Measurements from ENCODE around the gene EIF4A3. TPM values are rescaled to one million over a fixed set of nuclear protein-coding genes. Genes with fewer than 3 reads are reported as not detected.

The EIF4A3 gene
- total and polyA plus RNA-seq, 9 donors, result 65.5 to 93.4 (median 79.0) TPM

DNA sequence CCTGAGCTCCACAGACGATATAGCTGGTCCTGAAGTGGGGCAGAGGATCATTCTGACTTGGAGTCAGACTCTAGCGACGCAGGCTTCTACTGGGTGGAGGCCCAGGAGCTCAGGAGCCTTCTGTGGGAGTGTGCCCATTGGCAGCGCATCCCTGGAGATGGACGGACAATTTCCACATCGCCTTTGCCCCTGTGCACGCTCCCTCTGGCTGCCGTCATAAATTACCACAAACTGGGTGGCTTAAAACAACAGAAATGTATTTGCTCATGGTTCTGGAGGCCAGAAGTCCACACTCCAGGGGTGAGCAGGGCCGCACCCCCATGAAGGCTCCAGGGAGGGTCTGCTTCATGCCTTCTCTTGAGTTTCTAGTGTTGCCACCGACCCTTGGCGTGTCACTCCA, 29.8 kb upstream of the EIF4A3 start:
- no peaks in the 10 kb centered on the region for H3K36me3 ChIP-seq (ENCODE audit: control insufficient read depth, insufficient read depth, low read length)
- peaks cover 2% of the 10 kb centered on the region for H3K4me1 ChIP-seq (ENCODE audit: control insufficient read depth, insufficient read depth, low read length)
- no peak overlapping the region for H3K4me3 ChIP-seq (ENCODE audit: low read length)
- WGBS (ENCODE audit: insufficient coverage), result 86% methylated on average over 8 of the region's 11 CpGs
- H3K9me3 ChIP-seq (replicated peaks; ENCODE audit: control insufficient read depth, low read depth, low read length), result no peaks in the 10 kb centered on the region
- H3K27ac ChIP-seq (ENCODE audit: low read length), result no peak overlapping the region
- no peak for DNase-seq
- H3K27me3 ChIP-seq (ENCODE audit: control insufficient read depth, insufficient read depth, low read length), result peaks cover 11% of the 10 kb centered on the region

GRCh38 chr17:80173916-80174315, 27.0 kb upstream of the EIF4A3 start:
- no peaks in the 10 kb centered on the region for H3K36me3 ChIP-seq (ENCODE audit: control insufficient read depth, insufficient read depth, low read length)

GRCh38 chr17:80173126-80173525, 26.2 kb upstream of the EIF4A3 start:
- no peak overlapping the region for H3K4me3 ChIP-seq (ENCODE audit: low read length)
- peaks cover 7% of the 10 kb centered on the region for H3K27me3 ChIP-seq (ENCODE audit: control insufficient read depth, insufficient read depth, low read length)
- H3K27ac ChIP-seq (ENCODE audit: low read length), result no peak overlapping the region
- no CpG with 5 or more reads among the region's 12 CpGs for WGBS (ENCODE audit: insufficient coverage)
- no peaks in the 10 kb centered on the region for H3K36me3 ChIP-seq (ENCODE audit: control insufficient read depth, insufficient read depth, low read length)
- DNase-seq, result no peak
- H3K9me3 ChIP-seq (replicated peaks; ENCODE audit: control insufficient read depth, low read depth, low read length), result no peaks in the 10 kb centered on the region
- no peaks in the 10 kb centered on the region for H3K4me1 ChIP-seq (ENCODE audit: control insufficient read depth, insufficient read depth, low read length)

More at GRCh38 chr17:80173916-80174315, 27.0 kb upstream of the EIF4A3 start:
- H3K4me1 ChIP-seq (ENCODE audit: control insufficient read depth, insufficient read depth, low read length), result peaks cover 2% of the 10 kb centered on the region
- no peak overlapping the region for H3K4me3 ChIP-seq (ENCODE audit: low read length)
- no CpG with 5 or more reads among the region's 6 CpGs for WGBS (ENCODE audit: insufficient coverage)
- no peak for DNase-seq
- H3K9me3 ChIP-seq (replicated peaks; ENCODE audit: control insufficient read depth, low read depth, low read length), result no peaks in the 10 kb centered on the region
- no peak overlapping the region for H3K27ac ChIP-seq (ENCODE audit: low read length)
- H3K27me3 ChIP-seq (ENCODE audit: control insufficient read depth, insufficient read depth, low read length), result peaks cover 7% of the 10 kb centered on the region

DNA sequence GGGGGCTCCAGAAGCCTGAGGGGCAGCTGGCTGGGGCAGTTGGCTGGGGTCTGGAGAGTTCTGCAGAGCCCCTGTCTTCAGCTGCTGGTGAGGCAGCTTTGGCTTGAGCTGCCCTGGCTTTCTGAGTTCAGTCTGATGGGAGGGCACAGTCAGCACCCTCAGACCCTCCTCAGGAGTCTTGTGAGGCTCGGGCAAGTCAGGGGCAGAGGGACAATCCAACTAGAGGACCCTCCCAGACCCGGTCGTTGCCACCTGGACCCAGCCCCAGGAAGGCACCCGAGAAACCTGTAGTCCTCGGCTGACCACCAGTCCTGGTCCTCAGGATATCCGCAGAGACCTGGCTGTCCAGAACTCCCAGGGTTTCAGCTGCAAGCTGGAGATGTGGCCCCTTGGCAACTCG, 24.8 kb upstream of the EIF4A3 start:
- H3K4me1 ChIP-seq (ENCODE audit: control insufficient read depth, insufficient read depth, low read length), result no peaks in the 10 kb centered on the region
- H3K36me3 ChIP-seq (ENCODE audit: control insufficient read depth, insufficient read depth, low read length), result no peaks in the 10 kb centered on the region
- H3K27ac ChIP-seq (ENCODE audit: low read length), result no peak overlapping the region
- H3K4me3 ChIP-seq (ENCODE audit: low read length), result no peak overlapping the region
- H3K9me3 ChIP-seq (replicated peaks; ENCODE audit: control insufficient read depth, low read depth, low read length), result no peaks in the 10 kb centered on the region
- WGBS (ENCODE audit: insufficient coverage), result 93% methylated on average over 7 of the region's 7 CpGs
- DNase-seq, result no peak
- H3K27me3 ChIP-seq (ENCODE audit: control insufficient read depth, insufficient read depth, low read length), result peaks cover 4% of the 10 kb centered on the region

GRCh38 chr17:80169784-80170500, 23.0 kb upstream of the EIF4A3 start, which contains the start of gene CARD14:
CARD14 (plus strand) TSS chr17:80170030; CDS start chr17:80181439, 11,409 bp downstream.
- Histone ChIP-seq H3K36me3 (ENCODE audit: control insufficient read depth, insufficient read depth, low read length) (no peaks in the 10 kb centered on the region), H3K4me3 (ENCODE audit: low read length) (no peak within 1 kb of the TSS), H3K9me3 (replicated peaks; ENCODE audit: control insufficient read depth, low read depth, low read length) (no peaks in the 10 kb centered on the region), H3K27me3 (ENCODE audit: control insufficient read depth, insufficient read depth, low read length) (peaks cover 4% of the 10 kb centered on the region), H3K27ac (ENCODE audit: low read length) (no peak within 1 kb of the TSS), H3K4me1 (ENCODE audit: control insufficient read depth, insufficient read depth, low read length) (no peaks in the 10 kb centered on the region)
- WGBS (ENCODE audit: insufficient coverage), result 69% methylated on average over 18 of the region's 19 CpGs
- DNase-seq, result no peak

DNA sequence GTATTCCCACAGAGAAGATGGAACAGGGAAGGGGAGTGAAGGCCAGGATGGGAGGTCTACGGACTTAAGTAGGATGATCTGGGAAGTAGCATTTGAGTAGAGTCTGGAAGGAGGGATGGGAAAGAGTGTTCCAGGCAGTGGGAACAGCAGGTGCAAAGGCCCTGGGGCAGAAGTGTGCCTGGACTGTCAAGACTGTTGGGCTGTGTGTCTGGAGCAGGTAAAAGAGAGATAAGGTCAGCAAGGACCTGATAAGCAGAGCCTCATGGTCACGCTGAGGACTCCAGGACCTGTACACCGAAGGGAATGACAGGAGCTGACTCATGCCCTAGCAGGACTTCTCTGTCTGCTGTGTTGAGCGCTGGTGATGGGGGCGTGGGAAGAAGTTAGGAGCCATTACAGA, 22.2 kb upstream of the EIF4A3 start:
- no peaks in the 10 kb centered on the region for H3K4me1 ChIP-seq (ENCODE audit: control insufficient read depth, insufficient read depth, low read length)
- no peak overlapping the region for H3K27ac ChIP-seq (ENCODE audit: low read length)
- H3K9me3 ChIP-seq (replicated peaks; ENCODE audit: control insufficient read depth, low read depth, low read length), result no peaks in the 10 kb centered on the region
- DNase-seq, result no peak
- 82% methylated on average over 3 of the region's 5 CpGs for WGBS (ENCODE audit: insufficient coverage)
- peaks cover 4% of the 10 kb centered on the region for H3K27me3 ChIP-seq (ENCODE audit: control insufficient read depth, insufficient read depth, low read length)
- no peak overlapping the region for H3K4me3 ChIP-seq (ENCODE audit: low read length)
- H3K36me3 ChIP-seq (ENCODE audit: control insufficient read depth, insufficient read depth, low read length), result no peaks in the 10 kb centered on the region

GRCh38 chr17:80168371-80168770, 21.4 kb upstream of the EIF4A3 start:
- no peak for DNase-seq
- peaks cover 4% of the 10 kb centered on the region for H3K27me3 ChIP-seq (ENCODE audit: control insufficient read depth, insufficient read depth, low read length)
- no peak overlapping the region for H3K4me3 ChIP-seq (ENCODE audit: low read length)
- no peaks in the 10 kb centered on the region for H3K4me1 ChIP-seq (ENCODE audit: control insufficient read depth, insufficient read depth, low read length)
- no peak overlapping the region for H3K27ac ChIP-seq (ENCODE audit: low read length)
- 75% methylated on average over 3 of the region's 5 CpGs for WGBS (ENCODE audit: insufficient coverage)
- no peaks in the 10 kb centered on the region for H3K9me3 ChIP-seq (replicated peaks; ENCODE audit: control insufficient read depth, low read depth, low read length)
- no peaks in the 10 kb centered on the region for H3K36me3 ChIP-seq (ENCODE audit: control insufficient read depth, insufficient read depth, low read length)

DNA sequence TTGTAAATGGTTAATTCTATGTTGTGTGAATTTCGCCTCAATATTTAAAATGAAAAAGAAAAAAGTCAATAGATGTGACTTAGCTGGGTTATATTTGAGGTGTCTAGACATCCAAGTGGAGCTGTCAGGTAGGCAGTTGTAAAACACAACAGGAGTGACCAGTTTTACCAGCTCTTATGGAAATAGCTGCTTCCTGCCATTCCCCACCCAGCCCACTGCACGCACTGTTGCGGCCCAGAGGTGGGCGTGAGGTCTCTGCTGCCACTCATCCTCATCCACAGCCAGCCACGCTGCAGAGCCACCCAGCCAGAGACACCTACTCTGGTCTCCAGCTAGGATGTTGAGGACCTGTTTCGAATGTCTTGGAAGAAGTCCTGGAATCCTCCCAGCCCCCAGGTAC, 19.5 kb upstream of the EIF4A3 start:
- Histone ChIP-seq H3K4me3 (ENCODE audit: low read length) (no peak overlapping the region), H3K27me3 (ENCODE audit: control insufficient read depth, insufficient read depth, low read length) (peaks cover 4% of the 10 kb centered on the region), H3K4me1 (ENCODE audit: control insufficient read depth, insufficient read depth, low read length) (no peaks in the 10 kb centered on the region), H3K36me3 (ENCODE audit: control insufficient read depth, insufficient read depth, low read length) (no peaks in the 10 kb centered on the region), H3K27ac (ENCODE audit: low read length) (no peak overlapping the region), H3K9me3 (replicated peaks; ENCODE audit: control insufficient read depth, low read depth, low read length) (no peaks in the 10 kb centered on the region)
- 80% methylated on average over 5 of the region's 6 CpGs for WGBS (ENCODE audit: insufficient coverage)
- no peak for DNase-seq

- Histone ChIP-seq H3K4me3 (ENCODE audit: low read length) (no peak overlapping the region), H3K9me3 (replicated peaks; ENCODE audit: control insufficient read depth, low read depth, low read length) (no peaks in the 10 kb centered on the region), H3K4me1 (ENCODE audit: control insufficient read depth, insufficient read depth, low read length) (peaks cover 6% of the 10 kb centered on the region), H3K27me3 (ENCODE audit: control insufficient read depth, insufficient read depth, low read length) (peaks cover 4% of the 10 kb centered on the region), H3K27ac (ENCODE audit: low read length) (no peak overlapping the region), H3K36me3 (ENCODE audit: control insufficient read depth, insufficient read depth, low read length) (no peaks in the 10 kb centered on the region)
- WGBS (ENCODE audit: insufficient coverage), result 91% methylated on average over 7 of the region's 11 CpGs
- no peak for DNase-seq
Observed at GRCh38 chr17:80164185-80164584, 17.3 kb upstream of the EIF4A3 start.

- no peaks in the 10 kb centered on the region for H3K9me3 ChIP-seq (replicated peaks; ENCODE audit: control insufficient read depth, low read depth, low read length)
- WGBS (ENCODE audit: insufficient coverage), result no CpG with 5 or more reads among the region's 4 CpGs
- no peak for DNase-seq
- H3K36me3 ChIP-seq (ENCODE audit: control insufficient read depth, insufficient read depth, low read length), result no peaks in the 10 kb centered on the region
- peaks cover 4% of the 10 kb centered on the region for H3K27me3 ChIP-seq (ENCODE audit: control insufficient read depth, insufficient read depth, low read length)
- no peak overlapping the region for H3K4me3 ChIP-seq (ENCODE audit: low read length)
- H3K4me1 ChIP-seq (ENCODE audit: control insufficient read depth, insufficient read depth, low read length), result peaks cover 6% of the 10 kb centered on the region
- no peak overlapping the region for H3K27ac ChIP-seq (ENCODE audit: low read length)
Observed at GRCh38 chr17:80163336-80163735, 16.4 kb upstream of the EIF4A3 start.

Measured in muscle of leg (tissue), 11 donors.